Eye (tissue), 1 donor: Measurements from ENCODE around the gene MYO1D.
A peak's percentile ranks its signal among the peaks of the same experiment; 100 is the strongest.
"Not testable (repeated sequence)": the region's sequence is repeated elsewhere in the genome, so short reads cannot be mapped to it uniquely, and the experiment has no call there.

Experiments used
- DNase-seq: peaks from one replicate; pipeline ENCODE4 v3.0.0-alpha.2; 2015

MYO1D gene

DNA sequence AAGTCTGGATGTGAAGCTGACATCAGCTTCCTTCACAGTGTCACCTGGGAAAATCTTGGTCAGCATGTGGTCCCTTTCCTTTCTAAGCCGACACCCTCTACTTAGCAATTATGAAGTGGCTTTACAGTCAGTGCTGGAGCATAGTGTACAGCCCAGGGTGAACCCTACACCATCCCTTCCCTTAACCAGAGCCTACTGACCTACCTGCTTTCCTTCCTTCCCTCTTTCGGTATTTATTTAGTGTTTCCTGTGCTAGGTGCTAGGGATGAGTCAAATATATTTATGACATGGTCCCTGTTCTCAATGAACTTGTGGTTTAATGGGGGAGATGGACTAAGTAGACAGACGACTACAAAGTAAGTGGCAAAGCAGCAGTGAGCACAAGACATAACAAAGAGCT is 312.6 kb downstream of the MYO1D start:
- DNase-seq, result no peak

DNA sequence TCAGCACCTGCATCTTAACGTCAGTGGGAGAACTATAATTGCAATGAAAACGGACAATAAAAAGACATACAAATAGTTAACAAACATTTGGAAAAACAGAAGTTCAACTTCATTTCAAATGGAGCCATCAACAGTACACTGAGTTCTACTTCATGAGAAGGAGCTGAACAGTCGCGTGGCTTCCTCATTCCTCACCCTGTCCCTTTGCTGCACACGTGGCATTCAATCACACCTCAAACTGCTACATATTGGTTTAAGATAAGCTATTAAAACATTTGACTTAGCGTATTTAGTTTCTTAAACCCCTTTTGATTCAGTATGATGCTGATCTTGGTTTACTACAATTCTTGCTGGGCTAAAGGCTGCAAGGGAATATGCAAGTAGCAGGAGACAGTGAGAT is 313.3 kb downstream of the MYO1D start:
- DNase-seq, result peak; percentile 3

DNA sequence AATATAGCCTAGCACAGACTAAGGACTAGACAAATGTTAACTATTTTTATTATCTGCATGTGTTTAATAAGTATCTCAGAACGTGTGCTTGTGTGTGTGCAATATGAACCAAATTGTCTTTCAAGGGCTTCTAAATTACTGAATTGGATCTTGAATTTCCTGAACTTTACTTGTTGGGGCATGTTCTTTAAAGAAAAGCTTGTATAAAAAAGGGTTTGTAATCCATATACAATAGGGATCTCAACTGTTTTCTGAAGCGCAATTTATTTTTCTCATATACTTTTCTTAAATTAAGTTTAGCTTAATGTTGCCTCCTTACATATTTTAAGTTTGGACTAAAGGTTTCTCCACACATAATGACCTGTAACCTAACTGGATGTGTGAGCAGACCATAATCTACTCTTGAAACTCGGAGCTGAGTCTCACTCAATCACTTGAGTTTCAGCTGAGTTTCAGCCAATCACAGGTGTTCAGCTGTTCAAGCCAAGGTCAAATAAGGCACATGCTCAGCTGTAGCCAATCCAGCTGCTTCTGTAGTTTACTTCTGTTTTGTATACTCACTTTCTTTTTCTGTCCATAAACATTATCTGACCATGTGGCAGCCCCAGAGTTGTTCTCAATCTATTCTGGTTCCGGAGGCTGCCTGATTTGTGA is 317.8 kb downstream of the MYO1D start:
- no peak for DNase-seq

DNA sequence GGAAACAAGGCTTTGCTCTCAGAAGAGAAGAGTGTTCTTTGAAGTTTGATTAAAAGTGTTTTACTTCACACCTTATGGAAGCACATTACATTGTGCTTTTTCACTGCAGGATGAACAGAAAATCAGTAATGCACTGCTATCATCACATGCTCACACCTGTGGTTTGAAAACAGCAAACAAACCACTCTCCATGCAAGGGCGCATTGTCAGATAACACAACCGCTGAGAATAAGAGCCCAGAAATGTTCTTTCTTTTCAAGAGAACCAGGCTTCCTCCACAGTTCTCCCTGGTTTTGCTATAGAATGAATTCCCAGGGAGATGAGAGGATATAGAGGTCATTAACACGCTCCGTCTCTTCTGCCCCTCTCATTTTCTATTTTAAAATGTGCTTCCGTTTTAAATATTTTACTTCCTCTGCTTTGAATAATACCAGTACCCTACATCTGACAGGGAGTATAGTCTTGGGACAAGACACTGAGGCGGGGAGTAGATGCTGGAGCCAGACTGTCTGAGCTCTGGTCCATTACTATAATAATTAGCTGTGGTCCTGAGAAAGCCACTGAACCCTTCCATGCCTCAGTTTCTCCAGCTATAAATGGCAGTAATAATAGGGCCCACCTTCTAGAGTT is 318.5 kb downstream of the MYO1D start:
- no peak for DNase-seq

DNA sequence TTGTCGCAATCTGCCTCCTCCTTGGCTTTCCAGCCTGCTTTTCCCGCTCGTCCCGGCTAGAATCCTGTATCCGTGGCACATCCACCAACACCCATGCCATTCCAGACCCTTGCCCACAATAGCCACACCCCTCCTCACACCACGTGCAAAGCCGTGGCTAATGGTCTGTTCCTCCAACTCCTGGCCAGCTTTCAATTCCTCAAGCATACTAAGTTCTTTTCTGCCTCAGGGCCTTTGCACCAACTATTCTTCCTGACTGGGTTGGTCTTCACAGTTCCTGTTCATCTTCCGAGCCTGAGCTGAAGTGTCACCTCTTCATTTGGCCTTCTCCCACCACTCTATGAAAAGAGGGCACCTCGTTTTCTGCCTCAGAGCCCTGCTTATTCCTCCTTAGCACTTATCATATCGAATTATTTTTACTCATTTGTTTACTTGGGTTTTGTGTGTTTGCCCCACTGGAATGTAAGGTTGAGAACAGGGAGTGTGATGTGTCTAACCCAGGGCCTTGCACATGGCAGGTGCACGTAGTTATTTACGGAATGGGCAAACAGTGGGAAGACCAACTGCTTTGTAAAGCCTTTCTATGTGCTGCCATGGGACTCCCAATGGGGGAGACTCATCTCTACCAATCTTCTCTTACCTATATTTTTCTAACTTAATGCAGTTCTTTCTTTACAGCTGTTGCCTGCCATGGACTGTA is 321.2 kb downstream of the MYO1D start:
- no peak for DNase-seq

DNA sequence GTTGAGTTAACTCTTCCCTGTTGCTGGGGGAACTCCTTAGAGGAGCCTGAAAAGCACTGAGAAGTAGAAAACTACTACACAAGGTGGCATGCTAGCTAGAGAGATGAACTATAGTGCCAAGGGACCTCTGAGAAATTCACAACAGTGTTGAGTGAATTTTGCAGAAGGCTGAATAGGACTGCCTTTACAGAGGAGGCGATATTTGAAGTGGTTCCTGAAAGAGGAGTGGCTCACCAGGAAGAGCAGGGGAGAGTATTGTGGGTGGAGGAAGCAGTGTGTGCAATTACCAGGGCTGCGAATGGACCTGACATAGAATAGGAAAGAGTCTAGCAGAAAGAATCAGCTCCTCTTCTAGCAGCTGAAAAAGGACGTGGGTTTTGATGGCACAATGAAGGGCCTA is 323.8 kb downstream of the MYO1D start:
- no peak for DNase-seq

DNA sequence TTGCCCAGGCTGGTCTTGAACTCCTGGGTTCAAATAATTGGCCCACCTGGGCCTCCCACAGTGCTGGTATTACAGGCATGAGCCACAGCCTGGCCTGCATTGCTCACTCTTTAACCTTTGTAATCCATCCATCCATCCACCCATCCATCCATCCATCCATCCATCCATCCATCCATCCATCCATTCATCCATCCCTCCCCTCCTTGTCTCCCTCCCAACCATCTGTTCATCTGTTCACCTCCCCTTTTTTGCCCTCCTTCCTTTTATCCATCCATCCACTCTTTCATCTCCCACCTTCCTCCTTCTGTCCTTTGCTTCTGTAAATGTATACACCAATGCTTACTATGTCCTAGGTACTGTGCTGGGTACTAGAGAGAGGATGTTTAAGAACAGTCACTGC is 324.6 kb downstream of the MYO1D start:
- DNase-seq, result no peak

DNA sequence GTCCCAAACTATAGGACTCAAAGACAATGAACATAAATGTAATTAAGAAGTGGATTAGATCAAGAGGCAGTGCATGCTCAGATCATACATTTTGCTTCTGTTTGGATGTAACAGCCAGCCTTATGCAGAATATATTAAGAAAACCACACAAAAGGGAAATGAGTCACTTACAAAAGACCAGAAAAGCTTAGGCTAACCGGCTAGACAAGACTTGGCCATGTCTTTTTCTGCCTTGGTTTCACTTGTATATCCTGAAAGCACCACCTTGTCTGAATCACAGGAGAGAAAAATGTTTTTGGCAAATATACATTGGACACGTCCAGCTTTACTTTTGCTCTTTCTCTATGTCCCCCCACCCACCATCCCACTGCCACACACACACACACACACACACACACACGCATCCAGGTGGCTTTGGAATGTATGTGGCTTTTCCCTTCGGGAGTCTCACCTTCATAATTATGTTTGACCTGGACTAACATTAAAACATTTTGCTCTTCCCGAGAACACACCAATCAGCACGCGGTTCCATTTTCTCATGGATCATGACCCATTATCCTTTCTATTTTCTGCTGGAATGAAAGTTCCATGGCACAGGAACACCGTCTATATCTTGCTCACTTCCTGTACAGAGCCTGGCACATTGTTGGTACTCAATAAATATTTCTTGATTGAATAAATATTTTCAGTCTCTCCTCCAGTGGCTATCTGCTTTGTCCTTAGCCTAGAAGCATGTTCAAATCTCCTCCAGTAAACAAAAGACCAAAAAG is 325.6 kb downstream of the MYO1D start:
- DNase-seq, result no peak

DNA sequence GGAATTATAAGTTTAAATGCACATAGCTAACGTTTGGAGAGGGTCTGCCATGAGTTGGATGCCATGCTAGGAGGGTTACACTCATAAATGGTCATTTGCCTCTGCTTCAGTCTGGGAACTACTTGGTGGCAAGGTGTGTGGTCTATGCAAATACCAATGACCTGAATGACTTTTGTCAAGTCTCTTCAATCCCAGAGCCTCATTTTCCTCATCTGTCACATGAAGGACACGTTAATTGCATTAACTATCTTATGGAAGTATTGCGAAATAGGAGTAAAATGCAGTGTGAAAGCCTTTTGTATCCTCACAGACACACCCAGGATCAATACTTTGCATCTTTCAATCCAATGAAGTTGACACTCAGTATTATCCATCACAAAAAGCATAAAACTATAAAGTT is 327.4 kb downstream of the MYO1D start:
- DNase-seq, result no peak

DNA sequence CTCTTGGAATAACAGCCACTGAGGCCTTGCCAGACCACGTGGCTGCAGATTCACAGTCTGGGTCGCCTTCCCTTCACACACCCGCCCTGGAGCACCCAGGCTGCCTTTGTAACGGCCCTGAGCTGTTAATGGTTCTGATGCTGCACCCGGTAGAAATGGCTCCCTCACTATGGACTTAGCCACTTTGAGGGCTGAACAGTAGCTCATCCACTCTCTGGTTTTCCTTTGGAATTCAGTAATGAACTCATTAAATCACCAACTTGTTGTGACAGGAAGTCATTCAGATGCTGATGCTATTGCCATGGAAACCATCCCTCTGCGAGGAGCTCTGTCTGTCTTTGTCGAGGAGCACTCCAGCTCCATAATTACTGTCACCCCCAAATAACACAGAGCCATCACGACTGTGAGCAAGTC is 330.9 kb downstream of the MYO1D start:
- peak; percentile 92 for DNase-seq

DNA sequence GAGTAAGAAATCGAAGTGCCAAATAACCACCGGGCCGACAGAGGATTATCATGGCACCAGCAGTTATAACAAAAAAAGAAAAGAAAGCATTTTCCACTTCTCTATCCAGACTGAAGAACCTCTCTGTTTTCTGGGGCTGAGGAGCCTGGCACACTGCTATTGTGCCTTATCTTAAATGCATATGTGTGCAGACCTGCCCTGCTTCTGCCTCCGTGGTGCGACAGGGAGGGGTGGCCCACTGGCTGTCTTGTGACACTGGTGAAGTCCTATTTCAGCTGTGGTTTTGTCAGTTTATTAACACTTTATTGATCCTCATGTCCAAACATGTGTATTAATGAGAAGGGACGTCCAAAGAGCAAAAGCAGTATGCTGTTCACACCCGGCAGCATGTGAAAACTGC is 334.7 kb downstream of the MYO1D start:
- no peak for DNase-seq

DNA sequence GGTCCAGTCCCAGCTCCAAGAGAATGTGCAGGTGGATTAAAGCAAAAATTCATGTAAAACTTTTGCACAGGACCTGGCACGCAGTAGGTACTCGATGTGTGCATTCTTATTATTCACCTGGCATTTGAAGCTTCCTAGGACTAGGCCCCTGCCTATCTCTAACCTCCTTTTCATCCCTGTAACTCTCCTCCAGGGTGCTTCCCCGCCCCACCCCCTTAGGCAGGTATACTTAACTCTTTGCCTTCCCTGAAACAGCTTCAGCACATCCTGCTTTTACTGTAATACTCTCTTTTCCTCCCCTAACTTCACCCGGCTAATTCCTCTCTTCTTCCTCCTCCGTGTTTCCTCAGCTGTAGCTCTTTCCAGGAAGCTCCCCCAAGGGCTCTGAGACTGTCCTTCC is 335.3 kb downstream of the MYO1D start:
- DNase-seq, result no peak

DNA sequence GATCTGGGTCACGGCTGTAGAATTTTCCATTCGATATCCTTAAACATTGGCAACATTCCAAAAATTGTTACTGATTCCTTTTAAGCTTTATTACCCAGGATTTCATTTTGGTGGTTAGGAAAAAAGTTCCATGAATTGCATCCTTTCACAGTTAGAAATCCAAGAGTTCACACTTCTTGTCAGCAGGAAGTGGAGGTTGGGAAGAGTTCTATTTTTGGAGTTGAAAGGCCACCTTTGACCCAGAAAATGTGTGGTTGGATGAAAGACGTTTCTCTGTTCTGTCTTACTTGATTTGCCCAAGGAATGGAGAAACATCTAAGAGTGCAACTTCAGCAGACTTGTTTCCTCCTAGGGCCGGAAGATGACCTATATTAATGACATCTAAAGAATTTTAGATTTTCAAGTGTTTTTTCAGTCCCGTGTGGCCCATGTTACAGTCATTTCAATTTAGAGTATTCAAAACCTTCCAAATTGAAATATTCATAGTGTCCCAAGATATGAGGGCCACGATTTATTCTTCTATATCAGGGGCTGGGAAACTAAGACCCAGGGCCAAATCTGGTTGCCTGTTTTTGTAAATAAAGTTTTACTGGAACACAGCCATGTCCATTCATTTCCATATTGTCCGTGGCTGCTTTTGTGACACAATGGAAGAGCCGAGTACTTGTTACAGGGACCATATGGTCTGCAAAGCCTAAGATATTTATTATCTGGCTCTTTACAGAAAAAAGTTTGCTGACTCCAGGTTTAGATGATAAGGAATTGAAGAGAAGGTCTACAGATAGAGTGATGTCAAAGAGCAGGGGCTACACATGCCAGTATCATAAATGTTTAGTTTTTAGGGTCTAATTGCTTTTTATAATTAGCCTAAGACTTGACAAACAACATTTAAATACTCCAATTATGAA is 339.9 kb downstream of the MYO1D start:
- peak; percentile 32 for DNase-seq

DNA sequence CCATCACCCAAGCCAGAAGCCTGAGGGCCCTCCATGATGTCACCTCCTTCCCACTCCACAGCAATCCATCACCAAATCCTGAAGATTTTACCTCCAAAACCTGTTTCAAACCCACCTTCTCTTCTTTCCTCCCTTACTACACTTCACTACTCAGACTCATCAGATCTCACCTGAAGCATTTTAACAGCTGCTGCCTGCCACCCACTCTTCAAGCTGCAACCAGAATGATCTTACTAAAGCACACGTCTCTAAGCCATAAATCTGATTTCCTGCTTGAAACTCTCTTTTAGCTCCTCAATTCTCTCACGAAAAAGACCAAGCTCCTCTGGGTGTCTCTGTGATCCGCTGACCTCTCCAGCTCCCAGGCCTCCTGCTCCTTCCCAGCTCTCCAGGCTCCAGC is 343.6 kb downstream of the MYO1D start:
- no peak for DNase-seq

DNA sequence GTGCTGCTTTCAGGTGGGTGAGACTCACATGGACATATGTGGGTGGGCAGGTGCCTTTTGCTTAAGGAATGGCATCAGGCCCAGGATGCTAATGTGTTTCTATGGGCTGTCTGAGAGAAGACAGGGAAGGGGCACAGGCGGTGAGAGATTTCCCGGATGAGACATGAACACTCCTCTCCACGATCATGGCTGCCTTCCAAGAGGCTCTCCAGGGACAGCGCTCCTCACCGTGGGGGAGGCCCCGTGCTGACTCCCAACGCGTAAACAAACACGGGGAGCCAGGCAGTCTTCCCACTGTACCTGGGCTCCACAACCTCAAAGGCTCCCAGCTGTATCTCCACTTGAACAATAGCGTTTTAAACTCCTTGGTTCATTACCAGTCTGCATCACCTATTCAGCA is 347.3 kb downstream of the MYO1D start:
- DNase-seq, result no peak

DNA sequence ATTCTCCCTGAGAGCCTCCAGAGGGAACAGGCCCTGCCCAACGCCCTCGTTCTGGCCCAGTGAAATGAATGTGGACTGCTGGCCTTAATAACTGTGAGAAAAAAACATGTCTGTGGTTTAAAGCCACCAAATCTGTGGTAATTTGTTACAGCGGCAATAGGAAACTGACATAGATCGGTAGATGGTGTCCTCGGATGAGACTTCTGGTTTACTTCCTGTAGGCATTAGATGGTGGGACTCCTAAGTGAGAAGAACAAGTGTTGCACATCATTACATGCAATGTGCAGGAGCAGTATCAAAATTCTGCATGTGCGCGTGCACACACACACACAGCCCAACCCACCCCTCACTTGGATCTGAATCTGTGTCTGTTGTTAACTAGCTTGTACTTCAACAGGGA is 348.1 kb downstream of the MYO1D start:
- no peak for DNase-seq

DNA sequence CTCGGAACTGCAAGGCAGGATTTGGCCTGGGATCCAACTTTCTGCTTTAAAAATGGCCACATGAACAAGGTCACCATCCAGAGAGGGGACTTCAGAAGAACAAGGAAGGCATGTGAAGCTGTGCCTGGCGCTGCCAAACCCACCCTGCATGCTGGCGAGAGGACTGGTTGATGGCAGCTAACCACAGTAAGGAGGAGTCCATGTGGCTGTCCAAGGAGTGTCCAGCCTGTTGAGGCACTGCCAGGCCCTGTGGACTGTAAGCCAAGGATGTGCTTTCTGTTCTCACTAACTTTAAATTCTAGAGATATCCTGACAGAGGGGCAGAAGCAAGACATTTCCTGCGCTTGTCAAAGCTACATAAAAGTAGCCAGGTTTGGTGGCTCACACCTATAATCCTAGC is 349.8 kb downstream of the MYO1D start:
- no peak for DNase-seq

DNA sequence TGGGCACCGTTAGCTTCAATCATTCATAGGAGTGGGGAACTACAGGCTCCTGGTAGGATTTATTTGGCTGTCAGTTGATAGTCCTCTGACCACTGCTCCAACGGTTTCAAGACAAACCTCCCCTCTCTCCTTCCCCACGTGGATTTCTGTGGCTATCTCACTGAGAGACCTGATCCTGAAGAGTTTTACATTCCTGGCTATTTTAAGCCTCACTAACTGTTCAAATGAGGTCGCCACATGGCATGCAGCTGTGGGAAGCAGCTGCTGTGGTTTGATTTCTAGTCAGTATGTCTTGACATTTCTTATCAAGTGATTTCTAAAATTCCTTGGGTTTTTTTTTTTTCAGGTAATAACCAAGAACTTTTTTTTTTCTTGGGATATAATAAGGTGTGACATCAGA is 351.8 kb downstream of the MYO1D start:
- peak; percentile 57 for DNase-seq

DNA sequence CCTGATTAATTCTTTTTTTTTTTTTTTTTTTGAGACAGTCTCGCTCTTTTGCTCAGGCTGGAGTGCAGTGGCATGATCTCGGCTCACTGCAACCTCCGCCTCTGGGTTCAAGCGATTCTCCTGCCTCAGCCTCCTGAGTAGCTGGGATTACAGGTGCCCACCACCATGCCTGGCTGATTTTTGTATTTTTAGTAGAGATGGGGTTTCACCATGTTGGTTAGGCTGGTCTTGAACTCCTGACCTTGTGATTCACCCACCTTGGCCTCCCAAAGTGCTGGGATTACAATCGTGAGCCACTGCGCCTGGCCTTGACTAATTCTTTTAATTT is 352.4 kb downstream of the MYO1D start:
- not testable (repeated sequence) for DNase-seq

DNA sequence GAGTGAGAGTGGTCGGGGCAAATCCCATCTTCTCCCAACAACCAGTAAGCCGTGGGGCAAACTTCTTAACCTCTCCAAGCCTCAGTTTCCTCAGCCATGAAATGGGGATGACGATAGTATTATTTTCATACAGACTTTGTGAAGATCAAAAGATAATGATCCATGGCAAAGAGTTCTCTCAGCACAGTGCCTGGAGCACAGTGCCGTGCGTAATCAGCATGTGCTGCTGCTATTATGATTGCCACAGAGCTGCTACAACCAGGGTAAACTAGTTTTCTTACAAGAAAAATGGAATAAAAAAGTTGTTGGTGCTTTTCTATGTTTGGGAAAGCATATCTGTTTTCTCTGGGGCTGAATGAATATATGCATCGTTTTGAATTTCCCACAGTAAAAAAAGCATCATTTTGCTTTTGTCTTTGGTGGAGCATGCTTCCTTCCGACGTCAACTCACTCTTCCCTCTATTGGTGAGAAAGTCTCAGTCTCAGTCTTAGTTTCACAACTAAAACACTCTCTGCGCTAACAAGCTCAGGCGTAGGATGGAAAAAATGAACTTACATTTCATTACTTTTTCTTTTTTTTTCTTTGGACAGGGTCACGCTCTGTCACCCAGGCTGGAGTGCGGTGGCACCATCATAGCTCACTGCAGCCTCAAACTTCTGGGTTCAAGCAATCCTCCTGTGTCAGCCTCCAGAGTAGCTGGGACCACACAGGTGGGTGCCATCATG is 352.9 kb downstream of the MYO1D start:
- no peak for DNase-seq

DNA sequence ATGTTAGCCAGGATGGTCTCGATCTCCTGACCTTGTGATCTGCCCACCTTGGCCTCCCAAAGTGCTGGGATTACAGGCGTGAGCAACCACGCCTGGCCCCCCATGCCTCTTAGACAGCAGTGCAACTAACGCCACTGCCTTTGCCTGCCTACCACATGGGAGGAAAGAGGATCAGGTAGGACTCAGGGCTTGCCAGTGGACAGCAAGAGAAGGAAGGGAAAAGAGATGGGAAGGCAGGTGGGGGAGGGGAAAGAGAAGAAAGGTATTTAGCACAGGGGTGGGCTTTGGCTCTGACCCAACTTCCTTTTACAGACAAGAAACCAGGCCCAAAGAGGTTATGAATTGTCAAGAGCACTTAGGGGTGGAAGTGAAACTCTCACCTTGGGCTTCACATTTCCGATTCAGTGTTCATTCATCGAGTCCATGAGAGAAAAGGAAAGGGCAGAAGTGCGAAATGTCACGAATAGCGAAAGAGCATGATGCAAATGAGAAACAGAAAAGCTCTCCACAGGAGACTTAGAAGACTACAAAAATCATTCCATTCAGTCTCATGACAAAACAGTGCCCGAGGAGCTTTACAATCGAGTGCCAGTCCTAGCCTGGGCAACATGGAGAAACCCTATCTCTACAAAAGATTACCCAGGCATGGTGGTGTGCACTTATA is 353.8 kb downstream of the MYO1D start:
- DNase-seq, result no peak
